Measurements from ENCODE around the gene TCEA2. TPM values are rescaled to one million over a fixed set of nuclear protein-coding genes. Genes with fewer than 3 reads are reported as not detected.

Gene TCEA2
- total and polyA plus RNA-seq, 11 donors: 19.2 to 52.1 (median 42.6) TPM

- no peak overlapping the region for H3K27ac ChIP-seq
- H3K27me3 ChIP-seq: no peaks in the 10 kb centered on the region
- intact Hi-C loops (cut with DNase I): no loop called here
- no peaks in the 10 kb centered on the region for H3K4me1 ChIP-seq
- no peak overlapping the region for H3K4me3 ChIP-seq
- no peak for ATAC-seq
- TF ChIP-seq CTCF (IDR thresholded peaks at IDR 0.05) (no peak), POLR2A (IDR thresholded peaks at IDR 0.05) (no peak)
- no peaks in the 10 kb centered on the region for H3K9me3 ChIP-seq
- DNase-seq: no peak
- WGBS, 4 donors: 96 to 97% (median 97%) methylated on average over 16 to 18 of the region's 18 CpGs
- peaks cover 6 to 96% (median 94%) of the 10 kb centered on the region in 9 donors for H3K36me3 ChIP-seq
Measured at GRCh38 chr20:64025101-64025825, 37.7 kb upstream of the TCEA2 start.

GRCh38 chr20:64025826-64026412 is 37.1 kb upstream of the TCEA2 start:
- peaks cover 6 to 97% (median 94%) of the 10 kb centered on the region in 9 donors for H3K36me3 ChIP-seq
- intact Hi-C loops (cut with DNase I): no loop called here
- no peak for ATAC-seq
- no peak for TF ChIP-seq POLR2A (IDR thresholded peaks at IDR 0.05)
- TF ChIP-seq CTCF (IDR thresholded peaks at IDR 0.05): no peak
- no peaks in the 10 kb centered on the region for H3K4me1 ChIP-seq
- H3K9me3 ChIP-seq: no peaks in the 10 kb centered on the region
- WGBS, 4 donors: 92 to 98% (median 97%) methylated on average over 17 to 29 of the region's 29 CpGs
- no peak overlapping the region for H3K4me3 ChIP-seq
- H3K27ac ChIP-seq: no peak overlapping the region
- H3K27me3 ChIP-seq: no peaks in the 10 kb centered on the region
- no peak for DNase-seq

- ATAC-seq (no peak), DNase-seq (no peak)
- H3K27me3 ChIP-seq: no peaks in the 10 kb centered on the region
- H3K36me3 ChIP-seq: peaks cover 6 to 100% (median 99%) of the 10 kb centered on the region in 9 donors
- no peaks in the 10 kb centered on the region for H3K9me3 ChIP-seq
- TF ChIP-seq POLR2A (IDR thresholded peaks at IDR 0.05) (no peak), CTCF (IDR thresholded peaks at IDR 0.05) (no peak)
- no peak overlapping the region for H3K4me3 ChIP-seq
- no peaks in the 10 kb centered on the region for H3K4me1 ChIP-seq
- peak overlapping the region in 1 of 12 donors; percentile 46 for H3K27ac ChIP-seq
- 84 to 89% (median 87%) methylated on average over 22 to 24 of the region's 24 CpGs for WGBS, 4 donors
- intact Hi-C loops (cut with DNase I): no loop called here
Measured at GRCh38 chr20:64027981-64028685, 34.9 kb upstream of the TCEA2 start.
